ENCODE data around the gene C16orf96. TPM values are rescaled to one million over a fixed set of nuclear protein-coding genes. Genes with fewer than 3 reads are reported as not detected.

Gene C16orf96
- total RNA-seq, 4 donors from 2014 or later, result 0.40 TPM; not detected in 3

GRCh38 chr16:4616047-4616811, 60.1 kb downstream of the C16orf96 start:
- peak in 3 of 4 experiments; percentile 31 to 43 (median 41) for TF ChIP-seq CTCF (IDR thresholded peaks at IDR 0.05)
- peak; percentile 14 for TF ChIP-seq EP300 (IDR thresholded peaks at IDR 0.05)
- TF ChIP-seq POLR2A (IDR thresholded peaks at IDR 0.05), result peak; percentile 75 to 84
- TF ChIP-seq POLR2AphosphoS5 (IDR thresholded peaks at IDR 0.05), result peak; percentile 90
- Histone ChIP-seq H3K36me3 (no peaks in the 10 kb centered on the region), H3K27me3 (no peaks in the 10 kb centered on the region), H3K9me3 (no peaks in the 10 kb centered on the region), H3K4me3 (peak overlapping the region; percentile 42 to 99), H3K4me1 (peaks cover 0 to 66% (median 41%) of the 10 kb centered on the region in 3 donors), H3K27ac (peak overlapping the region; percentile 95 to 99 (median 97))
- 0 to 7% methylated on average over 1 to 3 of the region's 57 CpGs for WGBS, 2 donors (ENCODE audit: low coverage in 1 of 2)
- peak; percentile 93 for ATAC-seq

- Histone ChIP-seq H3K27me3 (no peaks in the 10 kb centered on the region), H3K27ac (peak overlapping the region in 3 of 4 donors; percentile 97 to 99 (median 97)), H3K4me3 (no peak overlapping the region), H3K9me3 (no peaks in the 10 kb centered on the region), H3K36me3 (no peaks in the 10 kb centered on the region), H3K4me1 (peaks cover 0 to 50% (median 24%) of the 10 kb centered on the region in 3 donors)
- TF ChIP-seq POLR2A (IDR thresholded peaks at IDR 0.05) (no peak), EP300 (IDR thresholded peaks at IDR 0.05) (no peak), POLR2AphosphoS5 (IDR thresholded peaks at IDR 0.05) (no peak), CTCF (IDR thresholded peaks at IDR 0.05) (no peak)
- WGBS, 2 donors (ENCODE audit: low coverage in 1 of 2), result 90% methylated on average over 2 of the region's 8 CpGs; no CpG with 5 or more reads in 1 of the 2 donors
- no peak for ATAC-seq
Measured at GRCh38 chr16:4617880-4618279, 61.7 kb downstream of the C16orf96 start.

- WGBS, 2 donors (ENCODE audit: low coverage in 1 of 2), result 90 to 92% methylated on average over 3 to 5 of the region's 8 CpGs
Measured at GRCh38 chr16:4618645-4619418, 62.7 kb downstream of the C16orf96 start.

GRCh38 chr16:4623593-4623992, 67.5 kb downstream of the C16orf96 start:
- no peaks in the 10 kb centered on the region for H3K9me3 ChIP-seq
- peak overlapping the region in 1 of 4 donors; percentile 93 for H3K27ac ChIP-seq
- peak overlapping the region in 1 of 2 donors; percentile 68 for H3K4me3 ChIP-seq
- no peaks in the 10 kb centered on the region for H3K36me3 ChIP-seq
- H3K4me1 ChIP-seq, result peaks cover 0 to 44% (median 17%) of the 10 kb centered on the region in 3 donors
- ATAC-seq, result no peak
- 70 to 84% methylated on average over 6 to 7 of the region's 7 CpGs for WGBS, 2 donors (ENCODE audit: low coverage in 1 of 2)
- H3K27me3 ChIP-seq, result no peaks in the 10 kb centered on the region
- TF ChIP-seq EP300 (IDR thresholded peaks at IDR 0.05), result no peak
- TF ChIP-seq POLR2AphosphoS5 (IDR thresholded peaks at IDR 0.05), result no peak
- TF ChIP-seq CTCF (IDR thresholded peaks at IDR 0.05), result no peak
- no peak for TF ChIP-seq POLR2A (IDR thresholded peaks at IDR 0.05)

More at GRCh38 chr16:4618645-4619418, 62.7 kb downstream of the C16orf96 start:
- Histone ChIP-seq H3K9me3 (no peaks in the 10 kb centered on the region), H3K27me3 (no peaks in the 10 kb centered on the region), H3K4me3 (no peak overlapping the region), H3K4me1 (peaks cover 0 to 44% (median 17%) of the 10 kb centered on the region in 3 donors), H3K36me3 (no peaks in the 10 kb centered on the region), H3K27ac (peak overlapping the region in 1 of 4 donors; percentile 99)
- ATAC-seq, result no peak
- no peak for TF ChIP-seq EP300 (IDR thresholded peaks at IDR 0.05)
- no peak for TF ChIP-seq POLR2A (IDR thresholded peaks at IDR 0.05)
- TF ChIP-seq POLR2AphosphoS5 (IDR thresholded peaks at IDR 0.05), result no peak
- no peak for TF ChIP-seq CTCF (IDR thresholded peaks at IDR 0.05)

Measured in gastroesophageal sphincter (tissue), 4 donors.